IMR-90 (cell line): ENCODE measurements around the gene GMEB2. TPM values are rescaled to one million over a fixed set of nuclear protein-coding genes. Genes with fewer than 3 reads are reported as not detected.

Experiments used
- ATAC-seq: fragments of 200-7000 bp; cut with Tn5 transposase; 2 replicates; pipeline ENCODE4 v1.9.1; 2020; ENCODE audit warnings: low read depth, mild to moderate bottlenecking, moderate library complexity
- BruUV-seq: library from RNA; stranded (reverse); fragments of 400-500 nt; replicated peaks from 2 replicates; lab custom pipeline; 2021; lab: Mats Ljungman, UMichigan
- CTCF ChIA-PET: fragments of 300-600 bp; formaldehyde crosslinking; extraction: SDS; loops from one replicate; lab custom pipeline; 2021; ENCODE audit warnings: antibody characterized with exemption; lab: Yijun Ruan, JAX
- POLR2A ChIA-PET: fragments of 300-600 bp; sonication (Branson Sonifier 250); formaldehyde crosslinking; loops from one replicate; lab custom pipeline; 2022; ENCODE audit warnings: antibody characterized with exemption; ENCODE audit not compliant: unreplicated experiment; lab: Charles Lee
- DNase-seq: peaks from one replicate; pipeline ENCODE4 v3.0.0; 2013
- H2AFZ ChIP-seq: replicated peaks from 2 replicates; pipeline ENCODE3; 2013; ENCODE audit warnings: low read length, mild to moderate bottlenecking; ENCODE audit not compliant: poor library complexity
- H2AK5ac ChIP-seq: 2 replicates; pipeline ENCODE4 v1.6.1; 2013; ENCODE audit warnings: low read depth, low read length, inconsistent platforms
- H2AK9ac ChIP-seq: replicated peaks from 2 replicates; pipeline ENCODE3; 2013; ENCODE audit warnings: mild to moderate bottlenecking, low read depth, low read length, moderate library complexity; ENCODE audit not compliant: poor library complexity
- H2BK120ac ChIP-seq: 2 replicates; pipeline ENCODE4 v1.6.1; 2013; ENCODE audit warnings: low read depth, low read length, inconsistent platforms
- H2BK15ac ChIP-seq: 3 replicates; pipeline ENCODE4 v1.6.1; 2013; ENCODE audit warnings: low read depth, low read length, inconsistent platforms
- H2BK20ac ChIP-seq: 2 replicates; pipeline ENCODE4 v1.6.1; 2013; ENCODE audit warnings: low read depth, mild to moderate bottlenecking, inconsistent platforms, low read length, moderate library complexity
- H2BK5ac ChIP-seq: 2 replicates; pipeline ENCODE4 v1.6.1; 2013; ENCODE audit warnings: mild to moderate bottlenecking, low read depth, low read length, inconsistent platforms; ENCODE audit not compliant: poor library complexity, severe bottlenecking
- H3K14ac ChIP-seq: replicated peaks from 2 replicates; pipeline ENCODE4 v1.6.1; 2013; ENCODE audit warnings: low read depth, low read length, inconsistent platforms
- H3K18ac ChIP-seq: 2 replicates; pipeline ENCODE4 v1.6.1; 2013; ENCODE audit warnings: low read depth, low read length, control low read depth
- H3K23ac ChIP-seq: 2 replicates; pipeline ENCODE4 v1.6.1; 2013; ENCODE audit warnings: low read depth, low read length, inconsistent platforms
- H3K27ac ChIP-seq: 2 replicates; pipeline ENCODE4 v1.5.1; 2013; ENCODE audit warnings: mild to moderate bottlenecking, control low read depth, low read length; ENCODE audit not compliant: insufficient read depth
- H3K27me3 ChIP-seq: 2 replicates; pipeline ENCODE4 v1.6.1; 2013; ENCODE audit warnings: low read length; ENCODE audit not compliant: control insufficient read depth, insufficient read depth
- H3K36me3 ChIP-seq: 2 replicates; pipeline ENCODE4 v1.6.1; 2013; ENCODE audit warnings: low read length, mixed read lengths; ENCODE audit not compliant: control insufficient read depth, insufficient read depth
- H3K4ac ChIP-seq: 2 replicates; pipeline ENCODE4 v1.6.1; 2013; ENCODE audit warnings: low read depth, low read length, inconsistent platforms
- H3K4me1 ChIP-seq: 2 replicates; pipeline ENCODE4 v1.6.1; 2013; ENCODE audit warnings: low read length, mixed read lengths; ENCODE audit not compliant: control insufficient read depth, insufficient read depth
- H3K4me2 ChIP-seq: 2 replicates; pipeline ENCODE4 v1.6.1; 2013; ENCODE audit warnings: low read depth, mild to moderate bottlenecking, control low read depth, low read length, moderate library complexity
- H3K4me3 ChIP-seq: 2 replicates; pipeline ENCODE4 v1.5.1; 2013; ENCODE audit warnings: low read depth, mild to moderate bottlenecking, control low read depth, low read length, moderate library complexity; ENCODE audit not compliant: insufficient read depth
- H3K56ac ChIP-seq: 2 replicates; pipeline ENCODE4 v1.6.1; 2013; ENCODE audit warnings: low read length, inconsistent platforms; ENCODE audit not compliant: insufficient read depth; ENCODE audit errors: extremely low read depth
- H3K79me1 ChIP-seq, 2 experiments: 2 replicates each; pipeline ENCODE4 v1.6.1; 2013; ENCODE audit warnings: low read length in 2 of 2, inconsistent platforms in 1 of 2, low read depth in 1 of 2
- H3K9ac ChIP-seq: 2 replicates; pipeline ENCODE4 v1.6.1; 2013; ENCODE audit warnings: low read depth, low read length, control low read depth
- H3K9me1 ChIP-seq: 2 replicates; pipeline ENCODE4 v1.6.1; 2013; ENCODE audit warnings: low read length, inconsistent platforms; ENCODE audit not compliant: insufficient read depth
- H3K9me3 ChIP-seq: 2 replicates; pipeline ENCODE4 v1.6.1; 2013; ENCODE audit warnings: low read length; ENCODE audit not compliant: control insufficient read depth, insufficient read depth
- H4K20me1 ChIP-seq: 2 replicates; pipeline ENCODE4 v1.6.1; 2013; ENCODE audit warnings: low read length, inconsistent platforms; ENCODE audit not compliant: insufficient read depth
- H4K5ac ChIP-seq: 2 replicates; pipeline ENCODE4 v1.6.1; 2013; ENCODE audit warnings: mild to moderate bottlenecking, low read depth, low read length, control low read depth
- H4K8ac ChIP-seq, 2 experiments: 2 replicates each; pipeline ENCODE4 v1.6.1; 2013; ENCODE audit warnings: low read depth in 2 of 2, low read length in 2 of 2, control low read depth in 1 of 2, inconsistent platforms in 1 of 2
- H4K91ac ChIP-seq: 2 replicates; pipeline ENCODE4 v1.6.1; 2013; ENCODE audit warnings: low read depth, low read length, inconsistent platforms; ENCODE audit not compliant: insufficient read depth
- CEBPB ChIP-seq: IDR thresholded peaks from 2 replicates; pipeline ENCODE4 v1.6.1; 2012; ENCODE audit warnings: low read depth, low read length, improper control_type of control experiment
- FOS ChIP-seq: fragments of 150-350 bp; IDR thresholded peaks from 2 replicates; pipeline ENCODE4 v1.6.1; 2016; ENCODE audit warnings: low read depth, low read length
- MXI1 ChIP-seq: IDR thresholded peaks from 2 replicates; pipeline ENCODE4 v1.6.1; 2012; ENCODE audit warnings: low read depth, mild to moderate bottlenecking, low read length, moderate library complexity, borderline replicate concordance
- NFE2L2 ChIP-seq: fragments of 150-350 bp; IDR thresholded peaks from 2 replicates; pipeline ENCODE4 v1.6.1; 2016; ENCODE audit warnings: low read depth, mild to moderate bottlenecking, low read length
- POLR2A ChIP-seq: IDR thresholded peaks from 2 replicates; pipeline ENCODE4 v1.6.1; 2012; ENCODE audit warnings: mild to moderate bottlenecking, low read depth, low read length
- RAD21 ChIP-seq: IDR thresholded peaks from 2 replicates; pipeline ENCODE4 v1.6.1; 2012; ENCODE audit warnings: low read length, improper control_type of control experiment
- SMC3 ChIP-seq: fragments of 150-350 bp; IDR thresholded peaks from 2 replicates; pipeline ENCODE4 v1.6.1; 2016; ENCODE audit warnings: low read depth, mild to moderate bottlenecking, antibody characterized with exemption, low read length, moderate library complexity
- WGBS, 2 experiments: methylation state at CpG; one replicate each; pipeline versions ENCODE4 v1.1.5 to v1.1.7; 2013; ENCODE audit warnings: missing lambda C conversion rate in 2 of 2; ENCODE audit not compliant: insufficient read length in 1 of 2; ENCODE audit errors: extremely low coverage in 2 of 2; 5-methylcytosine and 5-hydroxymethylcytosine counted together
- dilution Hi-C: fragments of 300-500 bp; cut with HindIII; formaldehyde crosslinking; loops from one replicate; pipeline ENCODE4 v1.14.3; 2018; ENCODE audit warnings: low sequenced_read_pairs; ENCODE audit not compliant: unreplicated experiment
- in situ Hi-C: fragments of 300-500 bp; cut with MboI; formaldehyde crosslinking; loops from 3 replicates; pipeline ENCODE4 v1.14.3; 2019; ENCODE audit warnings: low sequenced_read_pairs, inconsistent platforms, mixed read lengths
- intact Hi-C: fragments of 100-400 bp; cut with micrococcal nuclease; formaldehyde crosslinking; loops from 2 replicates; pipeline ENCODE4 v1.10.0; 2022
- polyA plus RNA-seq, 3 experiments: library from polyadenylated mRNA; depleted of rRNA; stranded (reverse); fragments of >200 nt; gene quantifications; 2 replicates each; pipeline ENCODE4 v1.2.3, GENCODE V29; 2012; ENCODE audit warnings: low replicate concordance in 1 of 3
- total RNA-seq: library from RNA; depleted of rRNA; stranded (reverse); fragments of >200 nt; gene quantifications from 2 replicates; pipeline ENCODE4 v1.2.3, GENCODE V29; 2012
- TF ChIP-seq, protein P1 (sequence below): conservative IDR thresholded peaks from 2 replicates; pipeline ENCODE4 v1.5.1; 2012; ENCODE audit warnings: mild to moderate bottlenecking, low read depth, low read length, improper control_type of control experiment

The GMEB2 gene
- total and polyA plus RNA-seq, 2 of the 4 experiments (the other 2 are of a cell fraction) = 5.0 to 10.0 TPM

DNA sequence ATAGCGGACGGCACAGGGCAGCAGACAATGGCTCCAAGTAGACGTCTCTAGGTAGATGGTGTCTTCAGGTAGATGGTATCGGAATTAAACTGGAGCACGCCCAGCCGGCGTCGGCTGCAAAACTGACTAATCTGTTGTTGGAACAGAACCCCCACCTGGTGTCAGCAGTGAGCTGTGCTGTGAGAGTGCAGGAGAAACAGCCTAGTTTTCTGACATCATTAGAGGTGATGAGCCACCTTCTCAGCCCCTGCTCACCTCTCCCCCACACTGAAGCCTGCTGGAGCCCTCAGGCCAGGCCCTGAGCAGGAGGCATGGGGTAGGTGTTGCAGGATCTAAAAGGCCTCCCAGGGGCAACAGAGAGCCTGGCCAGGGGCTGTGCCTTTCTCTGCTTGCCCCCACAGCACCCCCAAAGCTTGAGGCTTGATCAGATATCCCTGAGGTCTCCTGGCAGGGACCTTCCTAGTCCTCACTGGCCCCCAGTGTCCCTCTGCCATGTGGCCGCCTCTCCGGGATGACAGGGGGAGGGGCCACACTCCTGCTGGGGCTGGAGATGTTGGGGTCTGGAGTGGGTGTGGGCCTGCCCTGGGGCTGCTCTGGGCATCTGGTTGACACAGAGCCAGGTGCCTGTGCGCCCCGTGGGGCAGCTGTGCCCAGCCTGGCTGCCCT lies 46.0 kb downstream of the GMEB2 start:
- Histone ChIP-seq H3K18ac (no peak overlapping the region), H3K27me3 (no peaks in the 10 kb centered on the region), H3K14ac (no peak overlapping the region), H2AFZ (peak overlapping the region; percentile 51), H2AK5ac (no peak overlapping the region), H3K9me1 (peaks cover 2% of the 10 kb centered on the region; the same call in 1 of the 2 replicates), H2AK9ac (peak overlapping the region; percentile 70), H2BK20ac (no peak overlapping the region), H3K36me3 (no peaks in the 10 kb centered on the region), H3K4me1 (no peaks in the 10 kb centered on the region), H3K79me1 (no peaks in the 10 kb centered on the region), H2BK5ac (no peak overlapping the region), H3K23ac (no peak overlapping the region), H4K91ac (no peak overlapping the region), H2BK15ac (no peak overlapping the region), H3K4ac (no peak overlapping the region), H3K4me2 (no peak overlapping the region), H3K4me3 (no peak overlapping the region), H4K20me1 (no peaks in the 10 kb centered on the region), H3K27ac (no peak overlapping the region), H3K9me3 (no peaks in the 10 kb centered on the region), H4K5ac (no peak overlapping the region), H2BK120ac (no peak overlapping the region), H3K9ac (no peak overlapping the region), H3K56ac (no peak overlapping the region), H4K8ac (no peak overlapping the region)
- ATAC-seq (peak; percentile 44), DNase-seq (peak; percentile 54)
- ChIA-PET POLR2A (no interaction called here), CTCF (no interaction called here)
- BruUV-seq = no TSS peak
- TF ChIP-seq, protein P1, sequence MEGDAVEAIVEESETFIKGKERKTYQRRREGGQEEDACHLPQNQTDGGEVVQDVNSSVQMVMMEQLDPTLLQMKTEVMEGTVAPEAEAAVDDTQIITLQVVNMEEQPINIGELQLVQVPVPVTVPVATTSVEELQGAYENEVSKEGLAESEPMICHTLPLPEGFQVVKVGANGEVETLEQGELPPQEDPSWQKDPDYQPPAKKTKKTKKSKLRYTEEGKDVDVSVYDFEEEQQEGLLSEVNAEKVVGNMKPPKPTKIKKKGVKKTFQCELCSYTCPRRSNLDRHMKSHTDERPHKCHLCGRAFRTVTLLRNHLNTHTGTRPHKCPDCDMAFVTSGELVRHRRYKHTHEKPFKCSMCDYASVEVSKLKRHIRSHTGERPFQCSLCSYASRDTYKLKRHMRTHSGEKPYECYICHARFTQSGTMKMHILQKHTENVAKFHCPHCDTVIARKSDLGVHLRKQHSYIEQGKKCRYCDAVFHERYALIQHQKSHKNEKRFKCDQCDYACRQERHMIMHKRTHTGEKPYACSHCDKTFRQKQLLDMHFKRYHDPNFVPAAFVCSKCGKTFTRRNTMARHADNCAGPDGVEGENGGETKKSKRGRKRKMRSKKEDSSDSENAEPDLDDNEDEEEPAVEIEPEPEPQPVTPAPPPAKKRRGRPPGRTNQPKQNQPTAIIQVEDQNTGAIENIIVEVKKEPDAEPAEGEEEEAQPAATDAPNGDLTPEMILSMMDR = peak; percentile 46
- TF ChIP-seq MXI1 (no peak), POLR2A (no peak), NFE2L2 (no peak), SMC3 (peak; percentile 37; the same call in 1 of the 2 replicates), RAD21 (peak; percentile 60), CEBPB (no peak), FOS (no peak)
- dilution Hi-C loops = no loop called here
- in situ Hi-C loops = no loop called here
- WGBS, 2 experiments = 70% methylated on average over 10 of the region's 12 CpGs; no CpG with 5 or more reads in 1 of the 2 experiments
- intact Hi-C loops = no loop called here
